Measurements from ENCODE around the gene KLRD1. TPM values are rescaled to one million over a fixed set of nuclear protein-coding genes. Genes with fewer than 3 reads are reported as not detected.
"Not testable (repeated sequence)": the region's sequence is repeated elsewhere in the genome, so short reads cannot be mapped to it uniquely, and the experiment has no call there.

KLRD1 gene
- total RNA-seq (2014; rRNA removed; shearing (Covaris generic)), result under 0.01 TPM in 1 of 2 replicates, not detected in the other

- DNase-seq (ENCODE audit: low read depth), result no peak
These were observed at the start of gene KLRD1 for GRCh38 chr12:10307630-10308029. TSS of gene KLRD1 (plus strand) at chr12:10307870. CDS start at chr12:10308078, 208 bp downstream.

- DNase-seq (ENCODE audit: low read depth), result no peak
These were observed 46.7 kb upstream of the KLRD1 start for GRCh38 chr12:10260927-10261326.

DNA sequence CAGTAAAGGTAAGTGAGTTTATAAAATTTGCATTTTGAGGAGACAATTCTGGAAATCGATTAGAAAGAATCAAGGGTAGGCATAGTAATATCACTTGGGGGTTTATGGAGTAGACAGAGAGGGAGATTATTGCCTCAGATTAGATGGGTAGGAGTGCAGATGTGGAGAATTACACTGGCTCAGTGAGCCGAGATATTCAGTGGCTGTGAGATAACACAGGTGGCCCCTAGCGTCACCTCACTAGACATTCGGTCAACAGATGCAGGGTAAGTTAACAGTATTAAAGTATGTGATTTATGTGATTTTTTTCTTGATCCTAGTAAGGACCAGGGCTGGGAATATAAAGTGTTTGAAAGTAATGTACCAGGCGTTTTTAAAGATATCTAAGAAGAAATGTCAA lies 39.6 kb upstream of the KLRD1 start:
- no peak for DNase-seq (ENCODE audit: low read depth)

GRCh38 chr12:10272467-10272866 lies 35.2 kb upstream of the KLRD1 start:
- no peak for DNase-seq (ENCODE audit: low read depth)

DNA sequence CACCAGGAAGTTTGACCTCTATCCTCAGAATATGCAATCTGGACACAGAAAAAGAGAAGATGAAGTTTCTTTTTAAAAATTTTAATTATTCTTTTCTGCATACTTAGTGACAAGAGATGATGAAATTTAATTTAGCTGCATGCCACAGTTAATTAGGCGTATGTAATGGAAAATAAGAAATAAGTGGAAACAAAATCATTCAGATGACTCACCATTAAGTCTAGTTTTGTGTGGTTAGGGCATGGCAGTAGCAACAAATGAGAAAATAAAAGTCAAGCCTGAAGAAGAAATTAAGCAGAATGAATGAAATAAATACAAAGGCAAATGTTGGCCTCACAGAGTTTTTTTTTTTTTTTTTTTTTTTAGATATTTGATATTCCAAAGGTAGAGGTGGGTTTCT lies 30.9 kb upstream of the KLRD1 start:
- no peak for DNase-seq (ENCODE audit: low read depth)

- no peak for DNase-seq (ENCODE audit: low read depth)
These were observed 29.6 kb upstream of the KLRD1 start for GRCh38 chr12:10278104-10278503.

DNA sequence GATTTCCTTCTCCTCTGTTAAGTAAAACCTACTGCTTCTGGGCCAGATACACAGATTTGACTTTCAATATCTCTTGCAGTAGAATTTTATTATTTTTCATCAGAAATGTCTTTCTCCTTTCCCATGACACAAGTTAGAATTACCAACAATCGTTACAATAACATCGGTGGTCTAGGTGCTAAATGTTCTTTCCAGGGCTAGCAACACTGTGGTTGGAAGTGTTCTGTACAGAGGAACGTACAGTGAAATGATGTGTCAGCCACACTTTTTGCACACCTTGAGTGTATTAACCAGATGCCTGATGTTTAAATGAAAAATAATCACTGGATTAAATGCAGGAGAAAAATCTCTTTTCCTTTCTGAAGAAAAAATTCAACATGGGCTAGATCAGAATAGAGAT lies 27.7 kb upstream of the KLRD1 start:
- no peak for DNase-seq (ENCODE audit: low read depth)

DNA sequence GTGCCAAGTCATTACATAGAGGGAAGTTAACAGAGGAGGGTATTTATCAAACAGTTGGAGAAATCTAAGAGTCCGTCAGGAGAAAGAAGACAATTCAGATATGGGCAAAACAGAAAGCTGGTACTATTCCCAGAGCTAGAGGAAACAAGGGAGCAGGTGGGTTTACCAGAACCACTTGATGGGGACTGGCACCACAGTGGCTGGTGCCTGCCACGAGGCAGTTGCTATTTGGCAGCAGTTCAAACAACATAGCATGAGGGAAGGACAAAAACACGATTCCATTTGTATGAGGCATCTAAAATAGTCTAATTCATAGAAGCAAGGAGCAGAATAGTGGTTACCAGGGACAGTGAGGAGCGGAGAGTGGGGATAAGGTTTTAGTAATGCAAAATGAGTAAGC lies 24.6 kb upstream of the KLRD1 start:
- no peak for DNase-seq (ENCODE audit: low read depth)

- DNase-seq (ENCODE audit: low read depth), result no peak
These were observed 21.8 kb upstream of the KLRD1 start for GRCh38 chr12:10285919-10286318.

- no peak for DNase-seq (ENCODE audit: low read depth)
These were observed 18.5 kb upstream of the KLRD1 start for GRCh38 chr12:10289005-10289754.

DNA sequence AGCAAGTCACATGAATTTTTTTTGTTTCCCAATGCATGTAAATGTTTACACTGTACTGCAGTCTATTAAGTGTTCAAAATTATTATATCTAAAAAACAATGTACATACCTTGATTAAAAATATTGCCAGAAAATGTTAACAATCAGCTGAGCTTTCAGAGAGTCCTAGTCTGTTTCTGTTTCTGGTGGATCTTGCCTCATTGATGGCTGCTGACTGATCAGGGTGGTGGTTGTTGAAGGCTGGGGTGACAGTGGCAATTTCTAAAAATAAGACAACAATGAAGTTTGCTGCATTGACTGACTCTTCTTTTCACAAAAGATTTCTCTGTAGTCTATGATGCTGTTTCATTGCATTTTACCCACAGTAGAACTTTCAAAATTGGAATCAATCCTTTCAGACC lies 16.6 kb upstream of the KLRD1 start:
- no peak for DNase-seq (ENCODE audit: low read depth)

DNA sequence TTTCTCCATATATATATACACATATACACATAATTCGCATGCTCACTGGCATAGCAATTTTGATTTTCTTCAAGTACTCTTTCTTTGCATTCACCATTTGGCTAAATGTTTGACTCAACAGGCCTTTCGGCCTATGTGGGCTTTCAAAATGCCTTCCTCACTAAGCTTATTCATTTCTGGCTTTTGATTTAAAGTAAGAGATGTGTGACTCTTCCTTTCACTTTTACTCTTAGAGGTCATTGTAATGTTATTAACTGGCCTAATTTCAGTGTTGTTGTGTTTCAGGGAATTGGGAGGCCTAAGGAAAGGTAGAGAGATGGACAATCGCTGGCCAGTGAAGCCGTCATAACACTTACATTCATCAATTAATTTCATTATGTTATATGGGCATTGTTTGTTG lies 14.5 kb upstream of the KLRD1 start:
- no peak for DNase-seq (ENCODE audit: low read depth)

DNA sequence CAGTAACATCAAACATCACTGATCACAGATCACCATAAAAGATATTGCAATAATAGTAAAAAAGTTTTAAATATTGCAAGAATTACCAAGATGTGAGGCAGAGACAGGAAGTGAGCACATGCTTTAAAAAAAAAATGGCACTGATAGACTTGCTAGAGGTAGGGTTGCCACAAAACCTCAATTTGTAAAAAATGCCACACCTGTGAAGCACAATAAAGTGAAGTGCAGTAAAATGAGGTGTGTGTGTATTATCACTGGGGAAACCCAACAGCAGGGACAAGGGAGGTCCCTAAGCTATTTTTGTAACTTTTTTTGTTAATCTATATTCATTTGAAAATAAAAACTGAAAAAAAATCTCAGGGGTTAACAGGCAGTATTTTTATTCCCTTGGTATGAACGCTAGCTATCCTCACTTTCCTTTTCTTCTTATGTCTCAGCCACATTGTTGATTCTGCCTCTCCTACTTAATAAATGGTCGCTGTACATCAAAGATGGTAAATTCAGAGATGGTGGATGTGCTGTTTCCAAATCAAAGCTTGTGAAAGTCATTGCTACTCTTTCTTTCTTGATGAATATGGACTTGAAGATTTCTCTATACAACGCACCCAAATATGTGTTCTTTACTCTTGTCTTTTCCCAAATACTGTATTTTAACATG lies 14.0 kb upstream of the KLRD1 start:
- DNase-seq (ENCODE audit: low read depth), result no peak

DNA sequence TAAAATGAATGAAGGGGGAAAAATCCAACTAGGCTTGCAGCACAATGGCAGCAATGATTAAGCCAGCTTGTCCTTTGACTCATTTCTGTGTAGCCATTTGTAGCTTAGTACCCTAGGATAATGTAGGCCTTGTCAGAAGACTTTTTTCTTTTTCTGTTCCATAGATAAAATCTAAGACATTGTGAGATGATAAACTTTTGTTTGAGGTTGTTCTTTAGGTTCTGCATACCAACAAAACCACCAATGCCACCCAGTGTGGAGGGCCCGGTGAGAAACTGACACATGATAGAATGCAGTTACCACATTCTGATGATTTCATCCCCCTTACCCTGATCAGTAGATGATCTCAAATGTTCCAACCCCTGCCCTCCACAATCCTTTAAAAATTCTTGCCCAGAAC lies 6.6 kb upstream of the KLRD1 start:
- DNase-seq (ENCODE audit: low read depth), result peak; percentile 1

DNA sequence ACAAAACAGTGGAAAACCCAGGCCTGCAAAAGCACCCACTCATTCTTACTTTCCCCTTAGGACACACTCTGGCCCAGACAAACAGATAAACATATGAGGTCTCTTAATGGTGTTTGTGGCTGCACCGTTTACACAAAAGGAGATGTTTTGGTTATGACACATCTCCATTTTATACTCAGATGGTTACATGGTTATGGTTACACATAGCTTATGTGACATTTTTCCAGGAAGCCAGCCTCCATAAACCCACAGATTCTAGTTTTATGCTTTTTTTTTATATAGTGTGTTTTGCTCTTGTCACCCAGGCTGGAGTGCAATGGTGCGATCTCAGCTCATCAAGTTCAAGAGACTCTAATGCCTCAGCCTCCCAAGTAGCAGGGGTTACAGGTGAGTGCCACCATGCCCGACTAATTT lies 3.5 kb upstream of the KLRD1 start:
- peak; percentile 68 for DNase-seq (ENCODE audit: low read depth)

GRCh38 chr12:10305411-10305810 lies 2.3 kb upstream of the KLRD1 start:
- DNase-seq (ENCODE audit: low read depth), result no peak

DNA sequence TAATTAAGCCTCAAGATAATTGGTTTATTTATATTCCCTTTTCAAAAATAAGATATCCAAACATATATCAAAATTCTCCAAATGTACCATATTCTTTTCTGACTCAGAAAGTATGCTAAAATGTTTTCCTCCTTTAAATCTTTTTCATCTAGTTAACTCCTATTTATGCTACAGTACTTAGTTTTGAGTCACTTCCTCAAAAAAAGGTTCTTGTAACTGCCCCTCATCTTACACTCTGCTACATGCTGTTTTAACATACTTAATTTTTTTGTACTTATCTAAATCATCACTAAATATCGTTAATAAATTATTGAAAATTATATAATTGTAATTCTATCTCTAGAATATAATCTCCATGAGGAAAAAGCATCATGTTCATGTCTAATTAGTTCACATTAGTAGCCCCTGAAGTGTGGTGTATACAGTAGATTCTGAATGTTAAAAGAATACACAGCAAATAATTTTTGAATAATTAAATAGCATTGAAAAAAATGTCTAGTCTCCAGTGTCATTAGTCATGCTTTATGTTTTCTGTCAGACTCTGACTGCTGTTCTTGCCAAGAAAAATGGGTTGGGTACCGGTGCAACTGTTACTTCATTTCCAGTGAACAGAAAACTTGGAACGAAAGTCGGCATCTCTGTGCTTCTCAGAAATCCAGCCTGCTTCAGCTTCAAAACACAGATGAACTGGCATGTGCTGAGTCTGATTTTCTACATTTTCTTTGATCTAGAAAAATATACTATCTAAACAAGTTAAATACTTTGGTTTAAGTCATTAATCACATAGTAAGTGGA lies 3.5 kb downstream of the KLRD1 start:
- no peak for DNase-seq (ENCODE audit: low read depth)

DNA sequence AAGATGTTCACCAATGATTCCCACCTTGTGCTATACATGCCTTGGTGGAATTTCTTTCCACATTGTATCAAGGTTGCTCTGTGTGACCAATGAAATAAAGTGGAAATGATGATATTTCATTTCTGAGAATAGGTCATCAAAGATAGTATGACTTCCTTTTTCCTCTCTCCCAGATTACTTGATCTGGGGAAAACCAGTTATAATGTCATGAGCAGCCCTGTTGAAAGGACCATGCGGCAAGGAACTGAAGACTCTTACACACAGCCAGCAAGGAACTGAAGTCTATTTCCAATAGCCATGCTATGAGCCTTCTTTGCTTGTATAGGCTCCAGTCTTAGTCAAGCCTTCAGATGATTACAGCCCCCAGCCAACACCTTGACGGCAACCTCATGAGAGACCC lies 11.7 kb downstream of the KLRD1 start:
- DNase-seq (ENCODE audit: low read depth), result no peak

DNA sequence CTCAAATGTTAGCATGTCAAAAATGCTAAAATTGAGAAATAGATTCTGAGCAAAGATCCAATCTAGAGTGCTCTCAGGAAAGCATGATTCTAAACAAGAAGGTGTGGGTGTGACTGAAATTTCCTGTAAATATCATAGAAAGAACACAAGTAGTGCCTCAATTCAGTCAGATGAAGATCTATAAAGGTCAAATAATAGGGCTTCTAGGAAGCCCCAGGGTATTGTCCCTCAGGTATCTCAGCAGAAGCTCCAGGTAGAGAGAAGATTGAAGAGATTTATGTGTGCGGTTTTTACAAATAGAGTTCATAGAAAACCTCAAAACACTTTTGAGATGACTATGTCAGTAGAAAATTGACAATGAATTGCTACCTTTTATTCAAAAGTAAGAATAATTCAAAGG lies 13.0 kb downstream of the KLRD1 start:
- no peak for DNase-seq (ENCODE audit: low read depth)

- not testable (repeated sequence) for DNase-seq (ENCODE audit: low read depth)
These were observed 21.0 kb downstream of the KLRD1 start for GRCh38 chr12:10328691-10329090.

DNA sequence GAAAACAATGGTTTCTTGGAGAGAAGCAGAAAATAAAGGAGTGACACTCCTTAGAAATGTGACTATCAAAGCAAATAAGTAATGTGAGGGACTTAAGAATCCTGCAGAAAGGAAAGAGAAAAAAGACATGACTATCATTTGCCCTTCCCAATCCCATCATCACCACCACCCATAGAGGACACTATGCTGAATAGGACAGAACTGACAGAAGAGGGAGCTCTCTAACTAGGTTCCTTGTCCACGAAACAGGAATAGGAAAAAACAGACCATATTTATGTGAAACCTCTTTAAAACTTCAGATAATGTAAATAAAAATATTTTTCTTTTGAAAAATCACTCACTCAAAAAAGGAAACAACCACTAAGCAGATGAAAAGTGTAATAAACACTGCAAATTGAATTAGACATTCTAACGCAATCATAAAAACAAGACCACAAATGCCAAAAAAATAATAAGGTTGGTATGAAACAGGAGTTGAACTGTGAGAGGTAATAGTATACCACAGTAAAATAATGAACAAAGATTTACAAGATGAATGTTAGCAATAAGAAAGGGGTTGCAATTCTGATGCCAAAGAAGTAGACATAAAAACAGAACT lies 24.1 kb downstream of the KLRD1 start:
- peak; percentile 57 for DNase-seq (ENCODE audit: low read depth)

GRCh38 chr12:10336196-10336595 lies 28.5 kb downstream of the KLRD1 start:
- not testable (repeated sequence) for DNase-seq (ENCODE audit: low read depth)
